ENCODE measurements around the gene DHDH. TPM values are rescaled to one million over a fixed set of nuclear protein-coding genes. Genes with fewer than 3 reads are reported as not detected.

Gene DHDH
- total RNA-seq, 2 donors from 2014 or later, result 0.56 TPM; not detected in 1

GRCh38 chr19:48943081-48943480 lies 9.6 kb downstream of the DHDH start:
- intact Hi-C loops (cut with DNase I, micrococcal nuclease), result no loop called here
- DNase-seq (no peak), ATAC-seq (no peak)

GRCh38 chr19:48945415-48945814 lies 11.9 kb downstream of the DHDH start:
- no peak for ATAC-seq
- intact Hi-C loops (cut with DNase I, micrococcal nuclease), result no loop called here
- no peak for DNase-seq

- ATAC-seq (no peak), DNase-seq (no peak)
- intact Hi-C loops (cut with DNase I, micrococcal nuclease), result no loop called here
Observed at GRCh38 chr19:48945817-48946216, 12.3 kb downstream of the DHDH start.

- intact Hi-C loops (cut with DNase I, micrococcal nuclease), result no loop called here
- ATAC-seq (peak; percentile 29), DNase-seq (no peak)
Observed at GRCh38 chr19:48946463-48947257, 13.2 kb downstream of the DHDH start.

GRCh38 chr19:48947258-48947542 lies 13.7 kb downstream of the DHDH start:
- ATAC-seq, result no peak
- intact Hi-C loops (cut with DNase I, micrococcal nuclease), result no loop called here

GRCh38 chr19:48950159-48950558 lies 16.7 kb downstream of the DHDH start:
- DNase-seq, result no peak
- intact Hi-C loops (cut with DNase I, micrococcal nuclease), result no loop called here
- ATAC-seq, result no peak

More at GRCh38 chr19:48947258-48947542, 13.7 kb downstream of the DHDH start:
- no peak for DNase-seq

- no peak for DNase-seq
- intact Hi-C loops (cut with DNase I, micrococcal nuclease), result no loop called here
- peak; percentile 42 for ATAC-seq
Observed at GRCh38 chr19:48950830-48951519, 17.5 kb downstream of the DHDH start.

- intact Hi-C loops (cut with DNase I, micrococcal nuclease), result no loop called here
- ATAC-seq, result no peak
- DNase-seq, result no peak
Observed at GRCh38 chr19:48953141-48953540, 19.6 kb downstream of the DHDH start.

- peak; percentile 51 for ATAC-seq
- intact Hi-C loops (cut with DNase I, micrococcal nuclease), result no loop called here
- DNase-seq, result peak in 1 of 2 donors; percentile 33
Observed at GRCh38 chr19:48953990-48954594, 20.6 kb downstream of the DHDH start.

GRCh38 chr19:48954595-48955307 lies 21.3 kb downstream of the DHDH start, which contains the start of gene BAX:
TSS of gene BAX (plus strand) at chr19:48954875. CDS start at chr19:48954929, 54 bp downstream.
- intact Hi-C loops (cut with DNase I, micrococcal nuclease), result no loop called here
- DNase-seq (peak; percentile 98), ATAC-seq (peak; percentile 85)

- intact Hi-C loops (cut with DNase I, micrococcal nuclease), result no loop called here
- DNase-seq, result no peak
Observed at GRCh38 chr19:48955308-48955958, 21.9 kb downstream of the DHDH start.

GRCh38 chr19:48958006-48958405 lies 24.5 kb downstream of the DHDH start:
- ATAC-seq (no peak), DNase-seq (no peak)
- intact Hi-C loops (cut with DNase I, micrococcal nuclease), result no loop called here

More at GRCh38 chr19:48955308-48955958, 21.9 kb downstream of the DHDH start:
- ATAC-seq, result no peak

- DNase-seq (no peak), ATAC-seq (no peak)
- intact Hi-C loops (cut with DNase I, micrococcal nuclease), result loop anchor here in 1 of 2 donors (10.0 kb wide), 1 partner anchor 85 kb away; the partner anchor contains the start of gene PPP1R15A
Observed at GRCh38 chr19:48959341-48960239, 26.1 kb downstream of the DHDH start.

GRCh38 chr19:48961051-48961649 lies 27.7 kb downstream of the DHDH start:
- intact Hi-C loops (cut with DNase I, micrococcal nuclease), result loop anchor here in 1 of 2 donors (10.0 kb wide), 1 partner anchor 86 kb away; the partner anchor contains the start of gene PPP1R15A
- peak in 1 of 2 donors; percentile 34 for DNase-seq
- ATAC-seq, result no peak

- peak in 1 of 2 donors; percentile 34 for DNase-seq
- ATAC-seq, result no peak
- intact Hi-C loops (cut with DNase I, micrococcal nuclease), result loop anchor here in 1 of 2 donors (10.0 kb wide), 1 partner anchor 87 kb away; the partner anchor contains the start of gene PPP1R15A
Observed at GRCh38 chr19:48961673-48962028, 28.2 kb downstream of the DHDH start.

GRCh38 chr19:48962029-48962848 lies 28.7 kb downstream of the DHDH start:
- intact Hi-C loops (cut with DNase I, micrococcal nuclease), result loop anchor here in 1 of 2 donors (10.0 kb wide), 1 partner anchor 87 kb away; the partner anchor contains the start of gene PPP1R15A
- DNase-seq (peak; percentile 87 to 93), ATAC-seq (peak; percentile 65)

All from left colon (tissue), 2 donors.